LNCAP (cell line): ENCODE measurements around the gene GTSE1.

Experiments used
- CTCF ChIP-seq: fragments of 450-650 bp; IDR thresholded peaks from 2 replicates; pipeline ENCODE4 v1.5.1; 2017; ENCODE audit warnings: mild to moderate bottlenecking

GTSE1 gene

GRCh38 chr22:46354993-46355305 lies 58.3 kb downstream of the GTSE1 start:
- no peak for TF ChIP-seq CTCF

GRCh38 chr22:46355369-46355995 lies 58.8 kb downstream of the GTSE1 start:
- TF ChIP-seq CTCF = peak; percentile 83

- TF ChIP-seq CTCF = no peak
Observed at GRCh38 chr22:46355996-46356471, 59.4 kb downstream of the GTSE1 start.

- TF ChIP-seq CTCF = no peak
Observed at GRCh38 chr22:46356496-46357480, 60.1 kb downstream of the GTSE1 start.

- TF ChIP-seq CTCF = no peak
Observed at GRCh38 chr22:46357711-46358520, 61.2 kb downstream of the GTSE1 start.

GRCh38 chr22:46358766-46359165 lies 62.1 kb downstream of the GTSE1 start:
- TF ChIP-seq CTCF = no peak

- TF ChIP-seq CTCF = no peak
Observed at GRCh38 chr22:46359362-46359761, 62.7 kb downstream of the GTSE1 start.
